ENCODE results near the gene SPAG16.

GRCh38 chr2:214380681-214381080, 1096.4 kb downstream of the SPAG16 start:
- TF ChIP-seq CTCF (IDR thresholded peaks at IDR 0.05 in 4 of 5, conservative IDR thresholded peaks at IDR 0.05 in 1 of 5) (no peak), POLR2A (IDR thresholded peaks at IDR 0.05) (no peak)
